Adipocyte (in vitro differentiated cells): ENCODE data around the gene KCNG2.
A peak's percentile ranks its signal among the peaks of the same experiment; 100 is the strongest.

Experiments used
- DNase-seq: peaks from one replicate; pipeline ENCODE4 v3.0.0-alpha.2; 2015; ENCODE audit warnings: low read depth
- H3K27me3 ChIP-seq: replicated peaks from 2 replicates; pipeline ENCODE4 v1.7.0; 2013; ENCODE audit warnings: mild to moderate bottlenecking, low read length, moderate library complexity; ENCODE audit not compliant: control insufficient read depth, insufficient read depth
- H3K36me3 ChIP-seq: 2 replicates; pipeline ENCODE4 v1.7.0; 2013; ENCODE audit warnings: low read length, mild to moderate bottlenecking, moderate library complexity; ENCODE audit not compliant: control insufficient read depth, insufficient read depth, severe bottlenecking
- H3K4me1 ChIP-seq: 2 replicates; pipeline ENCODE4 v1.7.0; 2013; ENCODE audit warnings: mild to moderate bottlenecking, low read length, moderate library complexity; ENCODE audit not compliant: control insufficient read depth, insufficient read depth
- H3K4me3 ChIP-seq: 2 replicates; pipeline ENCODE4 v1.7.0; 2013; ENCODE audit warnings: mild to moderate bottlenecking, low read length, moderate library complexity
- H3K9ac ChIP-seq: 2 replicates; pipeline ENCODE4 v1.7.0; 2013; ENCODE audit warnings: mild to moderate bottlenecking, low read length, moderate library complexity
- H3K9me3 ChIP-seq: 2 replicates; pipeline ENCODE4 v1.7.0; 2013; ENCODE audit warnings: mild to moderate bottlenecking, low read length, moderate library complexity; ENCODE audit not compliant: control insufficient read depth

KCNG2 gene

GRCh38 chr18:79934311-79935097 lies 136.8 kb downstream of the KCNG2 start:
- Histone ChIP-seq H3K4me1 (peaks cover 41% of the 10 kb centered on the region), H3K36me3 (peaks cover 67% of the 10 kb centered on the region), H3K4me3 (no peak overlapping the region), H3K9ac (no peak overlapping the region), H3K9me3 (peaks cover 38% of the 10 kb centered on the region), H3K27me3 (no peaks in the 10 kb centered on the region)
- no peak for DNase-seq

- no peak overlapping the region for H3K9ac ChIP-seq
- DNase-seq = no peak
- H3K27me3 ChIP-seq = no peaks in the 10 kb centered on the region
- peaks cover 63% of the 10 kb centered on the region for H3K36me3 ChIP-seq
- peaks cover 32% of the 10 kb centered on the region for H3K9me3 ChIP-seq
- no peak overlapping the region for H3K4me3 ChIP-seq
- peaks cover 43% of the 10 kb centered on the region for H3K4me1 ChIP-seq
Observed at GRCh38 chr18:79935098-79935480, 137.4 kb downstream of the KCNG2 start.

- Histone ChIP-seq H3K4me3 (no peak overlapping the region), H3K9ac (no peak overlapping the region), H3K4me1 (peaks cover 43% of the 10 kb centered on the region), H3K9me3 (peaks cover 28% of the 10 kb centered on the region), H3K36me3 (peaks cover 63% of the 10 kb centered on the region), H3K27me3 (no peaks in the 10 kb centered on the region)
- no peak for DNase-seq
Observed at GRCh38 chr18:79935499-79935898, 137.8 kb downstream of the KCNG2 start.

GRCh38 chr18:79935925-79936324 lies 138.2 kb downstream of the KCNG2 start:
- Histone ChIP-seq H3K9ac (no peak overlapping the region), H3K4me3 (no peak overlapping the region), H3K27me3 (no peaks in the 10 kb centered on the region), H3K9me3 (peaks cover 24% of the 10 kb centered on the region), H3K36me3 (peaks cover 64% of the 10 kb centered on the region), H3K4me1 (peaks cover 43% of the 10 kb centered on the region)
- DNase-seq = no peak

GRCh38 chr18:79936641-79937040 lies 138.9 kb downstream of the KCNG2 start:
- peaks cover 68% of the 10 kb centered on the region for H3K36me3 ChIP-seq

GRCh38 chr18:79937103-79937860 lies 139.5 kb downstream of the KCNG2 start:
- Histone ChIP-seq H3K9me3 (peaks cover 11% of the 10 kb centered on the region), H3K9ac (no peak overlapping the region), H3K4me1 (peaks cover 55% of the 10 kb centered on the region), H3K4me3 (no peak overlapping the region), H3K27me3 (no peaks in the 10 kb centered on the region), H3K36me3 (peaks cover 74% of the 10 kb centered on the region)
- DNase-seq = no peak

More at GRCh38 chr18:79936641-79937040, 138.9 kb downstream of the KCNG2 start:
- Histone ChIP-seq H3K4me3 (no peak overlapping the region), H3K9ac (no peak overlapping the region), H3K4me1 (peaks cover 48% of the 10 kb centered on the region), H3K27me3 (no peaks in the 10 kb centered on the region), H3K9me3 (peaks cover 17% of the 10 kb centered on the region)
- DNase-seq = no peak

GRCh38 chr18:79938196-79938595 lies 140.5 kb downstream of the KCNG2 start:
- Histone ChIP-seq H3K4me3 (no peak overlapping the region), H3K4me1 (peaks cover 63% of the 10 kb centered on the region), H3K9me3 (peaks cover 2% of the 10 kb centered on the region), H3K27me3 (no peaks in the 10 kb centered on the region), H3K36me3 (peaks cover 76% of the 10 kb centered on the region), H3K9ac (no peak overlapping the region)
- DNase-seq = no peak

- Histone ChIP-seq H3K4me1 (peaks cover 62% of the 10 kb centered on the region), H3K9ac (no peak overlapping the region), H3K4me3 (no peak overlapping the region), H3K36me3 (peaks cover 70% of the 10 kb centered on the region), H3K9me3 (no peaks in the 10 kb centered on the region), H3K27me3 (no peaks in the 10 kb centered on the region)
- peak; percentile 25 for DNase-seq
Observed at GRCh38 chr18:79939096-79939495, 141.4 kb downstream of the KCNG2 start.

GRCh38 chr18:79940126-79940813 lies 142.5 kb downstream of the KCNG2 start:
- peaks cover 63% of the 10 kb centered on the region for H3K36me3 ChIP-seq

GRCh38 chr18:79940814-79941472 lies 143.2 kb downstream of the KCNG2 start:
- Histone ChIP-seq H3K9me3 (no peaks in the 10 kb centered on the region), H3K9ac (no peak overlapping the region), H3K27me3 (no peaks in the 10 kb centered on the region), H3K4me3 (no peak overlapping the region), H3K4me1 (peaks cover 71% of the 10 kb centered on the region), H3K36me3 (peaks cover 56% of the 10 kb centered on the region)
- DNase-seq = no peak

More at GRCh38 chr18:79940126-79940813, 142.5 kb downstream of the KCNG2 start:
- H3K27me3 ChIP-seq = no peaks in the 10 kb centered on the region
- H3K4me1 ChIP-seq = peaks cover 67% of the 10 kb centered on the region
- H3K9me3 ChIP-seq = no peaks in the 10 kb centered on the region
- no peak overlapping the region for H3K4me3 ChIP-seq
- no peak overlapping the region for H3K9ac ChIP-seq
- DNase-seq = no peak
